GM12864 (cell line): ENCODE data around the gene TTBK1.

Source experiments
- DNase-seq: peaks from one replicate; pipeline ENCODE4 v3.0.0-alpha.2; 2011; ENCODE audit warnings: low read depth
- H3K4me3 ChIP-seq: 2 replicates; pipeline ENCODE4 v1.5.1; 2011; ENCODE audit warnings: mild to moderate bottlenecking, low read depth, low read length, control low read depth
- TF ChIP-seq, protein P1 (sequence below): IDR thresholded peaks from 2 replicates; pipeline ENCODE4 v1.5.1; 2011; ENCODE audit warnings: low read depth, mild to moderate bottlenecking, moderate library complexity, low read length, control low read depth, inconsistent platforms; ENCODE audit errors: missing control alignments

TTBK1 gene

DNA sequence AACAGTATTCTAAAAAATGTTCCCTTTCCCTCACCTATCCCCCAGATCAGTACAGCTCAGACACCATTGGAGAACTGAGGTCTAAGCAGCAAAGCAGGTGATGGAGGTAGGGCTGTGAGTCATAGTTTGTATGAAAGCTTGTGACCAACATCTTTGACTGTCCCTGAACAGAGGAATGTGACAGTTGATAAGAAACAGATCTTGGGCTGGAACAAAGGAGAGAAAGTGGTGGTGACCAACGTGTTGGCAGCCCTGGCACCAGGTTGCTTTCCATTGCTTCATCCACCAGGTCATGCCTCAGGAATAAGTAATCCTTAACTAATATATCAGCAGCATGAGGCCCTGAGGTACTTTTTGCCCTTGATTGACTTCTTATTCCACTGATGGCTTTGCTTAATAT, 85.2 kb downstream of the TTBK1 start:
- H3K4me3 ChIP-seq: no peak overlapping the region
- DNase-seq: no peak
- TF ChIP-seq, protein P1, sequence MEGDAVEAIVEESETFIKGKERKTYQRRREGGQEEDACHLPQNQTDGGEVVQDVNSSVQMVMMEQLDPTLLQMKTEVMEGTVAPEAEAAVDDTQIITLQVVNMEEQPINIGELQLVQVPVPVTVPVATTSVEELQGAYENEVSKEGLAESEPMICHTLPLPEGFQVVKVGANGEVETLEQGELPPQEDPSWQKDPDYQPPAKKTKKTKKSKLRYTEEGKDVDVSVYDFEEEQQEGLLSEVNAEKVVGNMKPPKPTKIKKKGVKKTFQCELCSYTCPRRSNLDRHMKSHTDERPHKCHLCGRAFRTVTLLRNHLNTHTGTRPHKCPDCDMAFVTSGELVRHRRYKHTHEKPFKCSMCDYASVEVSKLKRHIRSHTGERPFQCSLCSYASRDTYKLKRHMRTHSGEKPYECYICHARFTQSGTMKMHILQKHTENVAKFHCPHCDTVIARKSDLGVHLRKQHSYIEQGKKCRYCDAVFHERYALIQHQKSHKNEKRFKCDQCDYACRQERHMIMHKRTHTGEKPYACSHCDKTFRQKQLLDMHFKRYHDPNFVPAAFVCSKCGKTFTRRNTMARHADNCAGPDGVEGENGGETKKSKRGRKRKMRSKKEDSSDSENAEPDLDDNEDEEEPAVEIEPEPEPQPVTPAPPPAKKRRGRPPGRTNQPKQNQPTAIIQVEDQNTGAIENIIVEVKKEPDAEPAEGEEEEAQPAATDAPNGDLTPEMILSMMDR: no peak

GRCh38 chr6:43331470-43331869, 88.2 kb downstream of the TTBK1 start:
- no peak for DNase-seq
- no peak overlapping the region for H3K4me3 ChIP-seq
- TF ChIP-seq, protein P1: no peak

- TF ChIP-seq, protein P1: no peak
- no peak for DNase-seq
- H3K4me3 ChIP-seq: no peak overlapping the region
These were observed 88.6 kb downstream of the TTBK1 start for GRCh38 chr6:43331891-43332290.

DNA sequence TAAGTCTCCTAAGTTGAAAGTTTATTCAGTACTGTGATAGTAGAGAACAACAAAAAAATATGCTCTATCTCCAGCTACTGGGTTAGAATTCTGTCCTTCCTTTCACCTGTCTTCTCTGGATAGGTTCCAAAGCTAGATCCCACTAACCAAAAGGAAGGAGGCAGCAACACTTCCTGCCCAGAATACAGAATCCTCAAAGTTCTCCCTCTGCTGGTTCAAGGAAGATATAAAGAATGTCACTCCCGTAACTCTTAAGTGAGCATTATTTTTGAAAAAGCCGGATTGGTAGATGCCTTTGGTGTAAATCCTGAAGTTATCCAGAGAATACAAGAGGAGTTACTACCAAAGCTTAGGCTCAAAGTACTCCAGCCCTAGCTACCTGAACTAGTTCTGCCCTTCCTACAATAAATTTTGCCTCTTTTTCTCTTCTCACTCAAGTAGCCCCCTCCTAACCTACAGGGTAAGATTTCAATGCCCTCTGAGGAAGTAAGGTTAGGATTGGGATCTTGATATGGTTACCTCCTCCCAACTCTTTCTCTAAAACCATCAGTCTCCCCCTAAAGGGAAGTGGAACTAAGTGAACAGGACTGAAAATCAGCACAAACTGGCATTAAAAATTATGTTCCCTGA, 91.3 kb downstream of the TTBK1 start:
- TF ChIP-seq, protein P1: peak; percentile 31
- no peak overlapping the region for H3K4me3 ChIP-seq
- no peak for DNase-seq

- TF ChIP-seq, protein P1: no peak
These were observed 92.2 kb downstream of the TTBK1 start for GRCh38 chr6:43335469-43335868.

DNA sequence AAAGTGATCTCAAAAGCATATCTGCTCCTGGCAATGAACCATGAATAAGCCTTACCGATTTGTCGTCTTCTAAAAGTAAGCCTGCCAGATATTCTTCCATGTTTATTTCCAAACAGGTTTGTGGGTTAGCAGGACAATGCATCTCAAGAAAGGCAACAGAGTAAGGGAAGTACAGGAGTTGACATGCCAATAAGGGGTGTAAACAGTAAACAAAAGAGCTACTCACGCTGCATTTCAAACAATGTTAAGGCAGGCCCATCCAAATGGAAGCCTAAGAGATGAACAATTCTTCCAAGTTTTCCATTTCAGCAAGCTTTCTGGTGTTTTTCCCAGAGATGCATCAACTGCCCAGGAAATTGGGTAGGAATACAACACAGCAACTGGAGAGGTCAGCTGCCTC, 93.1 kb downstream of the TTBK1 start:
- no peak for DNase-seq
- TF ChIP-seq, protein P1: no peak
- H3K4me3 ChIP-seq: no peak overlapping the region

More at GRCh38 chr6:43335469-43335868, 92.2 kb downstream of the TTBK1 start:
- DNase-seq: no peak
- no peak overlapping the region for H3K4me3 ChIP-seq
